ENCODE data around the gene ANKHD1.
"Not testable (repeated sequence)": the region's sequence is repeated elsewhere in the genome, so short reads cannot be mapped to it uniquely, and the experiment has no call there.

Gene ANKHD1

DNA sequence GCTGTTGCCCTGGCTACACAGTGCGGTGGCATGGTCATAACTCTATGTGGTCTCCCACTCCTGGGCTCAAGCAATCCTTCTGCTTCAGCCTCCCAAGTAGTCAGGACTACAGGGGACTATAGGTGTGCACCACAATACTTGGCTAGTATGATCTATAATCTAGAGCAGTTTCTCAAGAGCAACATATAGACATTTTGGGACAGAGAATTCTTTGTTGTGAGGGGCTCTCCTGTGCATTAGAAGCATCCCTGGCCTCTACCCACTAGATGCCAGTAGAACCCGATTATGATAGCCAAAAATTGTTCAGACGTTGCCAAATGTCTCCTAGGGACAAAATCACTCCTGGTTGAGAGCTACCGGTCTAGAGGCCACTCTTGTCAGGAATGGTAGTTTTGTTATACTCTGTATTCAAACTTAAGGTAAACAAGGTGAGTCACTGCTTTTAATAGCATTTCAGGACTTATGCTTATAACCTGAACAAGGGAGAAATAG lies 7.2 kb downstream of the ANKHD1 start:
- no peak for TF ChIP-seq CTCF (conservative IDR thresholded peaks at IDR 0.05; ENCODE audit: low read length)
- no peak overlapping the region for H3K4me3 ChIP-seq (ENCODE audit: low read length)
- no peak for DNase-seq (ENCODE audit: low read depth)

DNA sequence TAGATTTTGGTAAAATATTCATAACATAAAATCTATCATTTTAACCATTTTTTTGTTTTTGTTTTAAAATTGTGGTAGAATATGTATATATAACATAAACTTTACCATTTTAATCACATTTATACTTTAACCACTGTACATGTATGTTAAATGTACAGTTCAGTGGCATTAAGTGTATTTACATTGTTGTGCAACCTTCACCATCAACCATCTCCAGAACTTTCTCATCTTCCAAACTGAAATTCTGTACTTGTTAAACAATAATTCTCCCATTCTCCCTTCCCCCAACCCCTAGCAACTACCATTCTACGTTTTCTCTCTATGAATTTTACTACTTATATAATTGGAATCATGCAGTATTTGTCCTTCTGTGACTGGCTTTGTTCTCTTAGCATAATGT lies 11.6 kb downstream of the ANKHD1 start:
- DNase-seq (ENCODE audit: low read depth): no peak
- no peak for TF ChIP-seq CTCF (conservative IDR thresholded peaks at IDR 0.05; ENCODE audit: low read length)
- H3K4me3 ChIP-seq (ENCODE audit: low read length): no peak overlapping the region

DNA sequence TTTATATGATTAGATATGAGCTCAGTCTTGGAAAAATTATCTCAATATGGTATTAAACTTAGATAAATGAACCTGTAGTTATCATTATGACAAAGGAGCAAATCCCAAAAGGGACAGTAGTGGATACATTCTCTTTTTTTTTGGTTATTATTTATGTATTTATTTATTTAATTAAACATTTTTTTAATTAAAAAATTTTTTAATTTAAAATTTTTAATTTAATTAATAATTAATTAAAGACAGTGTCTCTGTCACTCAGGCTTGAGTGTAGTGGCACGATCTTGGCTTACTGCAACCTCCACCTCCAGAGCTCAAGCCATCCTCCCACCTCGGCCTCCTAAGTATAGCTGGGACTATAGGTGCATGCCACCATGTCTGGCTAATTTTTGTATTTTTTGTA lies 15.6 kb downstream of the ANKHD1 start:
- no peak for TF ChIP-seq CTCF (conservative IDR thresholded peaks at IDR 0.05; ENCODE audit: low read length)
- H3K4me3 ChIP-seq (ENCODE audit: low read length): no peak overlapping the region
- no peak for DNase-seq (ENCODE audit: low read depth)

DNA sequence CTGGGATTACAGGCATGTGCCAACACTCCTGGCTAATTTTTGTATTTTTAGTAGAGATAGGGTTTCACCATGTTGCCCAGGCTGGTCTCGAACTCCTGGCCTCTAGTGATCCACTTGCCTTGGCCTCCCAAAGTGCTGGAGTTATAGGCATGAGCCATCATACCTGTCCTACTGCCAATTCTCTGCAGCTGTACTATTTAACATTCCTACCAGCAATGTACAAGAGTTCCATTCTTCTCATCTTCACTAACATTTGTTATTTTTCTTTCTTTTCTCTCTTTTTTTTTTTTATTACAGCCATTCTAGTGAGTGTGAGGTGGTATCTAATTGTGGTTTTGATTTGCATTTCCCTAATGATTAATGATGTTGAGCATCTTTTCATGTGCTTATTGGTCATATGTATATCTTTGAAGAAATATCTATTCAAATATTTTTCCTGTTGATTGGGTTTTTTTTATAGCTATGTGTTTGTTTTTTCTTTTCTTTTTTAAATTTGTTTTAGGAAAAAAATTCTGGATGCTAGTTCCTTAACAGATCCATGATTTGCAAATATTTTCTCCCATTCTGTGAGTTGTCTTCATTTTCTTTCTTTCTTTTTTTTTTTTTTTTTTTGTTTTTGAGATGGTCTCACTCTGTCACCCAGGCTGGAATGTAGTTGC lies 17.4 kb downstream of the ANKHD1 start:
- TF ChIP-seq CTCF (conservative IDR thresholded peaks at IDR 0.05; ENCODE audit: low read length): no peak
- DNase-seq (ENCODE audit: low read depth): peak; percentile 17

DNA sequence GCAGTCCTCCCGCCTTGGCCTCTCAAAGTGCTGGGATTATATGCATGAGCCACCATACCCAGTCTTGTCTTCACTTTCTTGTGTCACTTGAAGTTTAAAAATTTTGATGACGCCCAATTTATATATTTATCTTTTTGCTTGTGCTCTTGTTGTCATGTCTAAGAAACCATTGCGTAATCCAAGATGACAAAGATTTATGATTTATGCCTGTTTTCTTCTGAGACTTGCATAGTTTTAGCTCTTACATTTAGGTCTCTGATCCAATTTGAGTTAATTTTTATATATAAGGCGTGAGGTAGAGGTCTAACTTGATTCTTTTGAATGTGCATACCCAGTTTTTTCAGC lies 18.6 kb downstream of the ANKHD1 start:
- H3K4me3 ChIP-seq (ENCODE audit: low read length): no peak overlapping the region
- TF ChIP-seq CTCF (conservative IDR thresholded peaks at IDR 0.05; ENCODE audit: low read length): no peak
- no peak for DNase-seq (ENCODE audit: low read depth)

More for the DNA sequence above, 17.4 kb downstream of the ANKHD1 start:
- H3K4me3 ChIP-seq (ENCODE audit: low read length): no peak overlapping the region

- H3K4me3 ChIP-seq (ENCODE audit: low read length): no peak overlapping the region
- DNase-seq (ENCODE audit: low read depth): no peak
- no peak for TF ChIP-seq CTCF (conservative IDR thresholded peaks at IDR 0.05; ENCODE audit: low read length)
Measured at GRCh38 chr5:140420665-140421361, 19.2 kb downstream of the ANKHD1 start.

- not testable (repeated sequence) for H3K4me3 ChIP-seq (ENCODE audit: low read length); DNase-seq (ENCODE audit: low read depth)
Measured at GRCh38 chr5:140421375-140421774, 19.7 kb downstream of the ANKHD1 start.

Measured in AG10803 (cell line).